ENCODE results near the gene ERICH2. TPM values are rescaled to one million over a fixed set of nuclear protein-coding genes. Genes with fewer than 3 reads are reported as not detected.

Gene ERICH2
- polyA plus RNA-seq, 3 donors, result not detected

- Histone ChIP-seq H2AFZ (ENCODE audit: insufficient read depth, low read depth, low read length, poor library complexity, severe bottlenecking) (no peak overlapping the region), H3K36me3 (replicated peaks in 1 of 2; ENCODE audit: control insufficient read depth in 1 of 2, insufficient read depth in 2 of 2, low read length in 2 of 2) (no peaks in the 10 kb centered on the region), H3K4me1 (ENCODE audit: control insufficient read depth in 1 of 2, insufficient read depth in 2 of 2, low read length in 2 of 2) (peaks cover 0 to 6% of the 10 kb centered on the region in 2 donors), H3K9ac (ENCODE audit: insufficient read depth, low read length, poor library complexity, severe bottlenecking) (no peak overlapping the region), H3K4me2 (replicated peaks; ENCODE audit: extremely low read depth, low read length, poor library complexity, severe bottlenecking) (no peak overlapping the region), H3K4me3 (replicated peaks in 1 of 3; ENCODE audit: low read depth in 2 of 3, low read length in 3 of 3) (no peak overlapping the region), H3K27me3 (ENCODE audit: control insufficient read depth in 2 of 2, insufficient read depth in 2 of 2, low read length in 2 of 2) (no peaks in the 10 kb centered on the region), H3K79me2 (ENCODE audit: insufficient read depth, low read length) (no peaks in the 10 kb centered on the region), H3K27ac (ENCODE audit: low read depth in 1 of 2, low read length in 2 of 2) (no peak overlapping the region), H3K9me3 (replicated peaks in 1 of 2; ENCODE audit: control insufficient read depth in 1 of 2, insufficient read depth in 1 of 2, low read length in 2 of 2) (no peaks in the 10 kb centered on the region), H4K20me1 (ENCODE audit: insufficient read depth, low read length) (no peaks in the 10 kb centered on the region)
- Mint-ChIP-seq H3K27ac (no peak overlapping the region), H3K36me3 (no peaks in the 10 kb centered on the region), H3K9me3 (peaks cover 0 to 4% (median 0%) of the 10 kb centered on the region in 7 donors), H3K27me3 (ENCODE audit: low read depth in 3 of 3) (peaks cover 0 to 2% (median 2%) of the 10 kb centered on the region in 3 donors), H3K4me3 (no peak overlapping the region), H3K4me1 (peaks cover 5% of the 10 kb centered on the region)
- 96% methylated on average over 9 of the region's 10 CpGs for WGBS (ENCODE audit: insufficient coverage)
- intact Hi-C loops (cut with micrococcal nuclease), result no loop called here
- DNase-seq, result no peak
- TF ChIP-seq CTCF (IDR thresholded peaks at IDR 0.05), result no peak
Observed at GRCh38 chr2:170845343-170845742, 75.2 kb downstream of the ERICH2 start.

- H3K9me3 ChIP-seq (replicated peaks in 1 of 2; ENCODE audit: control insufficient read depth in 1 of 2, insufficient read depth in 1 of 2, low read length in 2 of 2), result no peaks in the 10 kb centered on the region
- no peak overlapping the region for H3K4me2 ChIP-seq (replicated peaks; ENCODE audit: extremely low read depth, low read length, poor library complexity, severe bottlenecking)
- no peak overlapping the region for H3K9ac ChIP-seq (ENCODE audit: insufficient read depth, low read length, poor library complexity, severe bottlenecking)
- no peak for DNase-seq
- H3K36me3 ChIP-seq (replicated peaks in 1 of 2; ENCODE audit: control insufficient read depth in 1 of 2, insufficient read depth in 2 of 2, low read length in 2 of 2), result no peaks in the 10 kb centered on the region
- Mint-ChIP-seq H3K27ac (no peak overlapping the region), H3K4me1 (peaks cover 5% of the 10 kb centered on the region), H3K27me3 (ENCODE audit: low read depth in 3 of 3) (peaks cover 2% of the 10 kb centered on the region in 3 donors), H3K36me3 (no peaks in the 10 kb centered on the region), H3K4me3 (no peak overlapping the region), H3K9me3 (peaks cover 0 to 2% (median 0%) of the 10 kb centered on the region in 7 donors)
- no peak overlapping the region for H3K4me3 ChIP-seq (replicated peaks in 1 of 3; ENCODE audit: low read depth in 2 of 3, low read length in 3 of 3)
- no peaks in the 10 kb centered on the region for H3K79me2 ChIP-seq (ENCODE audit: insufficient read depth, low read length)
- peaks cover 0 to 6% of the 10 kb centered on the region in 2 donors for H3K4me1 ChIP-seq (ENCODE audit: control insufficient read depth in 1 of 2, insufficient read depth in 2 of 2, low read length in 2 of 2)
- no peak overlapping the region for H3K27ac ChIP-seq (ENCODE audit: low read depth in 1 of 2, low read length in 2 of 2)
- TF ChIP-seq CTCF (IDR thresholded peaks at IDR 0.05), result no peak
- no peaks in the 10 kb centered on the region for H3K27me3 ChIP-seq (ENCODE audit: control insufficient read depth in 2 of 2, insufficient read depth in 2 of 2, low read length in 2 of 2)
- H4K20me1 ChIP-seq (ENCODE audit: insufficient read depth, low read length), result no peaks in the 10 kb centered on the region
- H2AFZ ChIP-seq (ENCODE audit: insufficient read depth, low read depth, low read length, poor library complexity, severe bottlenecking), result no peak overlapping the region
- intact Hi-C loops (cut with micrococcal nuclease), result no loop called here
Observed at GRCh38 chr2:170846314-170846713, 76.1 kb downstream of the ERICH2 start.

All from CD14-positive monocyte (primary cell).